Stimulated activated CD4-positive, alpha-beta T cell treated with anti-CD3 and anti-CD28 coated beads, Interleukin-12 subunit alpha, Interleukin-12 subunit beta, amount 100 ng/mL, for 48 hours (primary cell): ENCODE data around the gene HEG1.

Experiments used
- DNase-seq, 3 donors: peaks; one replicate each; pipeline ENCODE4 v3.0.0-alpha.2; 2020; ENCODE audit warnings: low read depth in 2 of 3, low spot score in 1 of 3

Gene HEG1

GRCh38 chr3:124923833-124924232 is 132.0 kb downstream of the HEG1 start:
- no peak for DNase-seq

- no peak for DNase-seq
Measured at GRCh38 chr3:124920718-124921117, 135.1 kb downstream of the HEG1 start.

DNA sequence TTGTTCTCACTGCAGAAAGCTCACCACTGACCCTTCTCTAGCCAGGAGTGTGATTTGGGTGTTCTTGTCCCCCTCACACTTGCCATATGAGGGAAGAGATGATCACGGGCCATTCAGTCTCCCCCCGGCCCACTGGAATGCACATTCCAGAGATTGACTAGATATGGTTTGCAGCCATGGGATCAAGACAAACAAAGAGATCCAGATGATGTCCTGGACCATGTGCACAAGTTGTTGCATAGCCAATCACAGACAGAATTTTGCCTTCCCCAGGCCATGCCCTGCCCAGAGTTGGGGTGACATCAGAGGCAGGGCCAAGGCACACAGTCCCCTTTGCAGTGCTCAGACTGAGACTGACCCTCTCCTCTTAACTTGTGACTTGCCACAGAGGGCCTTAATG is 136.0 kb downstream of the HEG1 start:
- DNase-seq, result no peak

DNA sequence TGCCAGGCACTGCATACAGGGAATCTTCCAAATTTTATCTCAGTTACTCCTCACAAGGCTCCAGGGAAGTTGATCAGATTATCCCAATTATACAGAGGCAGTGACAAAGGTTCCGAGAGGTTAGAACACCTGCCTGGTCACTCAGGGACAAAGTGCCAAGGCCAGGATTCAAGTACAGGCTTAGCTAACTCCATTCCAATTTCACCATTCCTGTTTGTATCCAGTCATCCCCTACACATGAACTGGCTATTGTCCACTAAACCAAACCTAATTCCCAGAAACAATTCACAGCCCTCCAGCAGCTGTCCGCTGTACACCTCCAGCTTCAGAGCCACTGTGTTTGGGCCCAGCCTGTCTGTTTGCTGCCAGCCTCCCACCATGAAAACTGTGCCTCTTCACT is 137.3 kb downstream of the HEG1 start:
- no peak for DNase-seq

GRCh38 chr3:124916837-124917409 is 138.9 kb downstream of the HEG1 start:
- DNase-seq, result no peak
